BE2C (cell line): Measurements from ENCODE around the gene RHBDL3.

ENCODE experiments used
- DNase-seq: peaks from one replicate; pipeline ENCODE4 v3.0.0-alpha.2; 2020
- H3K27me3 ChIP-seq: fragments of 250-450 bp; sonication (Bioruptor Pico); 2 replicates; pipeline ENCODE4 v1.5.1; 2020; ENCODE audit warnings: mild to moderate bottlenecking
- H3K36me3 ChIP-seq: fragments of 250-450 bp; sonication (Bioruptor Pico); 2 replicates; pipeline ENCODE4 v1.5.1; 2020; ENCODE audit warnings: mild to moderate bottlenecking
- H3K4me1 ChIP-seq: fragments of 250-450 bp; sonication (Bioruptor Pico); 2 replicates; pipeline ENCODE4 v1.5.1; 2020
- H3K4me3 ChIP-seq: 2 replicates; pipeline ENCODE4 v1.5.1; 2011; ENCODE audit warnings: low read depth, low read length
- H3K9me3 ChIP-seq: fragments of 250-450 bp; sonication (Bioruptor Pico); 2 replicates; pipeline ENCODE4 v1.5.1; 2020
- CTCF ChIP-seq: IDR thresholded peaks from 2 replicates; pipeline ENCODE4 v1.5.1; 2012; ENCODE audit warnings: mild to moderate bottlenecking, low read depth, low read length

RHBDL3 gene

DNA sequence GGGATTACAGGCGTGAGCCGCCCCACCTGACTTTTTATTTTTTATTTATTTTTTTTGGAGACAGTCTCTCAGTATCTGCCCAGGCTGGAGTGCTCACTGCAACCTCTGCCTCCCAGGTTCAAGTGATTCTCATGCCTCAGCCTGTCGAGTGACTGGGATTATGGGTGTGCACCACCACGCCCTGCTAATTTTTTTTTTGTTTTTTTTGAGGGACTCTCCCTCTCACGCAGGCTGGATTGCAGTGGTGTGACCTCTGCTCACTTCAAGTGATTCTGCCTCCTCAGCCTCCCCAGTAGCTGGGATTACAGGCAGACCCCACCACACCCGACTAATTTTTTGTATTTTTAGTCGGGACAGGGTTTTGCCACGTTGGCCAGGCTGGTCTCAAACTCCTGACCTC lies 92.0 kb downstream of the RHBDL3 start:
- H3K4me1 ChIP-seq: no peaks in the 10 kb centered on the region; the same call in 1 of the 2 replicates
- H3K27me3 ChIP-seq: no peaks in the 10 kb centered on the region
- H3K4me3 ChIP-seq: no peak overlapping the region
- no peaks in the 10 kb centered on the region for H3K9me3 ChIP-seq
- H3K36me3 ChIP-seq: peaks cover 54% of the 10 kb centered on the region
- DNase-seq: no peak
- TF ChIP-seq CTCF: no peak

DNA sequence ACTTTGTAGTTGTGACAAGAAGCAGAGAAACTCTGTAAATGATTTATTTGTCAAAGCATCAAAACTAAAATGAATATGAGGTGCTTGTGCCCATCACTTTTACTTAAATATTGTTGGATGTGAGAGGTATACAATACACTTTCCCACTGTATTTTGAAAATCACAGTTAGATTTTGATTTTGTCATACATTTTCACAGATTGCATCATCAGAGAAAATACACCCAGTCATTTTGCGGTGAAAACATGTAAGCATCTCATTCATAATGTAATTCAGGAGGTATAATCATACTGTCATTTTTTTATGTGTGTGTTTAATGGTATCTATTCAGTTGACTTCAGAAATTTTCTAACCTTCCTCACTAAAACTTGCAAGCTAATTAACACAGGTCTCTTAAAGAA lies 95.6 kb downstream of the RHBDL3 start:
- H3K9me3 ChIP-seq: no peaks in the 10 kb centered on the region
- no peaks in the 10 kb centered on the region for H3K27me3 ChIP-seq
- TF ChIP-seq CTCF: no peak
- no peaks in the 10 kb centered on the region for H3K4me1 ChIP-seq
- no peak overlapping the region for H3K4me3 ChIP-seq
- H3K36me3 ChIP-seq: peaks cover 56% of the 10 kb centered on the region
- DNase-seq: no peak

GRCh38 chr17:32370426-32370825 lies 104.8 kb downstream of the RHBDL3 start:
- Histone ChIP-seq H3K9me3 (no peaks in the 10 kb centered on the region), H3K27me3 (no peaks in the 10 kb centered on the region), H3K4me1 (no peaks in the 10 kb centered on the region), H3K36me3 (peaks cover 51% of the 10 kb centered on the region), H3K4me3 (no peak overlapping the region)
- DNase-seq: no peak
- TF ChIP-seq CTCF: no peak
